T-helper 1 cell treated with Interleukin-12 subunit alpha and Interleukin-12 subunit beta and Interleukin-4 antibody, amounts not matched to agents 30 ng/mL and 1 ng/mL, for 36 hours (primary cell): ENCODE measurements around the gene URB2. TPM values are rescaled to one million over a fixed set of nuclear protein-coding genes. Genes with fewer than 3 reads are reported as not detected.

Experiments
- intact Hi-C: fragments of 100-400 bp; cut with micrococcal nuclease; formaldehyde crosslinking; loops from one replicate; pipeline ENCODE4 v1.15.1; 2024
- total RNA-seq: library from RNA; stranded (reverse); gene quantifications from 2 replicates; pipeline ENCODE4 v1.2.3, GENCODE V29; 2022

URB2 gene
- total RNA-seq, 1 donor from 2014 or later = 19.3 TPM

DNA sequence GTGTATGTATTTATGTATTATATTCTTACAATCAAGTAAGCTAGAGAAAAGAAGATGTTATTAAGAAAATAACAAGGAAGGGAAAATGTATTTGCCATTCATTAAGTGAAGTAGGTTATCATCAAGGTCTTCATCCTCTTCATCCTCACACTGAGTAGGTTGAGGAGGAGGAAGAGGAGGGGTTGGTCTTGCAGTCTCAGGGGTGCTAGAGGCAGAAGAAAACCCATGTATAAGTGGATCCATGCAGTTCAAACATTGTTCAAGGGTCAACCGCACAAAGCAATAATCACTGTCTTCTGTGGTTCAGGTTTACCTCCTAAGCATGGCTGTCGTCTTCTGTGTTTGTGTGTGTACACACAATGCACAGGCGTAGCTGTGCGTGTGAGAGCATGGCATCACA is 16.9 kb downstream of the URB2 start:
- intact Hi-C loops = no loop called here

DNA sequence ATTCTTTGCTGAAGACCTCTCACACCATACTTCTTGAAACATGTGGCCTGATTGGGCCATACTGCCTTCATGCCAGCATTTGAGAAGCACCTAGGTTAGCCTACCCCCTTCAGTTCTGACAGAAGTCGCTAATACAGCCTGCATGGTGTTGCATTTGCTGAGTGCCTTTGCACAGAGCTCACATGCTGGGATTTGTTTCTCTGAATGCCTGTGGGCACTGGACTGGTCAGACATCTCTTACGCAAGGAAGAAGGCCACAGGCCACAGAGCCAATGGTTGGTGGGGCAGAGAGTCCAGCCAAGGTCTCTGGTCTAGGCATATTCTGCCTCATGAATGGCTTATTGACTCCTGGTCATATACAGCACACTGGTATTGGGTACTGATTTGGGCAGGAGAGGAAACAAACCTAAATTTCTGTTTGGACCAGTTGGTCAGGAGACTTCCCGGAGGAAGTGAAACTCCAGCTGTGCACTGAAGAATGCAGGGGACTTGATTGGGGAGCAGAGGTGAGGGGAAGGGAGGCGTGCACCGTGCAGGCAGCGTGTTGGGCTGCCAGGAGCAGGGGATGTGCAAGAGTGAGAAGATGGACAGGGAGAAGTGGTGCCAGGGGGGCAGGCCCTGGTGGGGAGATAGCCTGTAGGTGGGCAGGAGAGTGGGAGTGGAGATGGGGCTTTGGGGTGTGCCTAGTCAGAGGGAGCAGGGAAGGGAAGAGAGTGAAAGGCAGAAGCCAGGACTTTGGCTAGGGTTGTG is 18.1 kb downstream of the URB2 start:
- intact Hi-C loops = no loop called here

DNA sequence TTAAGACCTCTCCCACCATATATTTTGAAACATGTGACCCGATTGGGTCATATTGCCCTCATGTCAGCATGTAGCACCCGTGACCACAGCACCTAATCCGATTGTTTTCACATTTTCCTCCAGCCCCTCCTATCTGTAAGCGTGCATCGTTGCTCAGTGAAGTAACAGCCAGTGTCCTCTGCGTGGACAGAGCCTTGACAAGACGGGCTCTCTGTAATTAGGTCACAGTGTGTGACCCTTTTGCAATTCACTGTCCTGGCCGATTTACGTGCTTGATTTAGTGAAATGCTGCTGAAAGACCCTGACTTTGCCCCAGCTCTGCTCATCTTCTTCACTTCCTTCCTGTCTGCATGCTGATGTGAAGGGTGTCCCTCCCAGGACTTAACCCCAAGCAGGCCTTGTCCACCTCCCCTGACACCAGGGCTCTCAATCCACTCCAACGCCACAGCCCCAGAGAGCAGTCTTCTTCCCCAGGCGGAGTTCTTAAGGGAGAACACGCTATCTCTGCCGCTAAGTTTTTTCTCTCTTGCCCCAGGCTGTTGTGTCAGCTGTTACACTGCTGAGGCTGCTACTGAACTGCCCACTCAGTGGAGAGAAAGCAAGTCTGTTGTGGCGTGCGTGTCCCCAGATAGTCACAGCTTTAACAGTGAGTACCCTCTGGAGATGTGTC is 19.4 kb downstream of the URB2 start:
- intact Hi-C loops = no loop called here

DNA sequence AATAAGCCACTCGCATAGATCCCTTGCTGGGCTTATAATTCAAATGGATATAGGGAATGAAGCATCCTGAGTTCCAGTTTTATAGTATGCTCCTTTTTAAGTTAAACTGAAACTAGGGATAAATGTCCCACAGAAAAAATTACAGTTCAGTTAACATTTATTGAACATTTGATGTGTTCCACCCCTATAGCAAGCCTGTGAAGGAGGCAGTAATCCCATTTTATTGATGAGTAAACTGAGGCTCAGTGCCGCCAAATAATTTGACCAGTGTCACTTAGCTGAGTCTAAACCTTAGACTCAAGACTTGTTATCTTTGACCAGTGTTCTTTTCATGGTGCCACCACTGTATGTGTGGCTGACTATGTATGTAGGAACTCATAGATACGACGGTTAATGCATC is 22.4 kb downstream of the URB2 start:
- intact Hi-C loops = no loop called here

DNA sequence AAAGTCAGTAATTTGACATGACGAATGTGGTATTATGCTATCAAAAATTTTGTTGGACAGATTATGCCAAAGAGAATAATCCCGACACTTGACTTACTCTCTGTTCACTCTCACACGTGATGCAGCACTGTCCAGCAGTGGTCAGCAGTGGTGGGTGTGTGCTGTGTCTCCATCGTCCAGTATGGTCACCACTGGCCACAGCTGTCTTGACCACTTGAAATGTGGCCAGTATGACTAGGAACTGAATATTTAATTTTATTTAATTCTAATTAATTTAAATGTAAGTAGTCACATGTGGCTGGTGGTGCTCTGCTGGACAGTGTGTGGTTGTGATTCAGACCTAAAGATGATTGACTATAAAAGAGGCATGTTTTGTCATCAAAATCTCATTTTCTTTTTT is 24.0 kb downstream of the URB2 start:
- intact Hi-C loops = no loop called here

DNA sequence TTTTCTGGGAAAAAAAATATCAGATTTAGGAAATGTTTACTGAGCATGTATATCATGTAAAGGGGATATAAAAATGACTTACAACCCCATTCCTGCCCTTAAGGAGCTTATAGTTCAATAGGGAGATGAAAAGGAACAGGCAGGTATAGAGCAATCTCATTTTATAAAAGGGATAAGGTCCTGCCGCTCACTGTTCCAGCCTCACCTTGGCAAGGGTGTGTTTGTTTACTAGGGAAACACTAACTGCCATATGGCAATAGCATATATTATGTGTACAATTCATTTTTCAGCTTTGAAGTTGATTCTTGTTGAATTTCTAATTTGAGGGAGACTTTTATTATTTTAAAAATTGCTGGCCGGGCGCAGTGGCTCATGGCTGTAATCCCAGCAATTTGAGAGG is 25.5 kb downstream of the URB2 start:
- intact Hi-C loops = no loop called here

DNA sequence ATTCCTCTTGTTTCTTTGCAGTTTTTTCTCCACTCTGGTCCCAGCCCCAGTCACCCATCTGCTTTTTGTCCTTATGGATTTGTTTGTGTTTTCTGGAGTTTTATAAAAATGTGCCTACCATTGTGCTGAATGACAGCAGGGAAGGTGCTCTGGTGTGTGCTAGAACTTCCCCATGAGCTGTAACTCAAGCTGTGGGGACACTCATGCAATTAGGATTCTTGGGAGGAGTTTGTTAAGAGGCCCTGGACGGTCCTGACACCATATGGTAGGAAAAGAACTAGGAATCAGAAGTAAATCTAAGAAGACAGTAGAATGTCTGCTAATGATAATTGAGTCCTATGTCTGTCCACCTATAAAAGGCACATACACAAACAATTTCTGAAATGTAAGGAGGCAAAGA is 27.4 kb downstream of the URB2 start:
- intact Hi-C loops = no loop called here

DNA sequence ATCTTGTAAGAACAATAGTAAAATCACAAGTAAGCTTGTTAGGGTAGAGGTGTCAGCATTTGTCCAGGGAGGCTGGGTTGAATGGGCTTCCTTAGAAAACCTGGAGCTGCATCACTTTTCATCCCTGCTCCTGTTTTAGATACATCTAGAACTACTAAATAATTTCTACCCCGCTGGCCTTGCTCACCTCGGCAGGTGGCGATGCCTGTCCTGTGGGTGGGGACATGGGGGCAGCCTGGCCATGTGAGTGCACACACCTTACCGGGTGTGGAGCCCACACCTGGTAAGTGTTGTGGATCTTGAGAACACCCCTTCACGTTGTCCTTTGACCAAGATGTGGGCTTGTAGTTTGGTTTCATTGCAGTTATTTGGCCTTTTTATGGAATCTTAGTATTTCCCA is 29.7 kb downstream of the URB2 start:
- intact Hi-C loops = no loop called here

DNA sequence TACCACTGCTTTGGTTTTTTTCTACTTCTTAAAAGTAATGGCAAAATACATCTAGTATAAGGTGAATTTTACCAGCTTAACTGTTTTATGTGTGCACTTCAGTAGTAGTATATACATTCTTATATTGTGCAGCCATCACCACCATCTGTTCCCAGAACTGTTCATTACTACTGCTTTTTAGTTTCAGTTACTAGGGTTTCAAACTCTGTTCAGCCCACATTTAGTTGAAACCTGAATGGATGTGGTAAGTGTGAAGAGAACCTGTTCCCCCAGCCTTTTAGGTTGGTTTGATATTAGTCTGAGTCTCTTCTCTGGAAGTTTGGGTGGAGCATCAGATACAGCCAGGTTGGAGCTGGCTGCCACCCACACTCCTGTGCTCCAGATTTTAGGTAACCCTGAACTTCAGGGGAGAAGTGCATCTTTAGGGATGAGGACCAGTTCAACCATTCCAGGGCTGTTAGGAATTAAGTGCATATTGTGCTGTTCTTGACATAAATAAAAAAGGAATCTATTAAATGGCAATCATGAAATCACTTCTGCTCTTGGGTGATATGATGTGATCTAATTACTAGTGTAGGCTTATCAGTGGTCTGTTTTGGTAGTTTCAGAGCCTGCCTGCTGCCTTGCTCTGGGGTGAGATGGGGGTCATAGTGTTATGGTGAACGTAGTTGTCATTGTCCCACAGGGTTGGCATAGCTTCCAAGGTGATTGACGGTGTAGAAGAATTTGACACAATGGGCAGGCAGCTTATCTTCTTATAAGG is 32.1 kb downstream of the URB2 start:
- intact Hi-C loops = no loop called here

DNA sequence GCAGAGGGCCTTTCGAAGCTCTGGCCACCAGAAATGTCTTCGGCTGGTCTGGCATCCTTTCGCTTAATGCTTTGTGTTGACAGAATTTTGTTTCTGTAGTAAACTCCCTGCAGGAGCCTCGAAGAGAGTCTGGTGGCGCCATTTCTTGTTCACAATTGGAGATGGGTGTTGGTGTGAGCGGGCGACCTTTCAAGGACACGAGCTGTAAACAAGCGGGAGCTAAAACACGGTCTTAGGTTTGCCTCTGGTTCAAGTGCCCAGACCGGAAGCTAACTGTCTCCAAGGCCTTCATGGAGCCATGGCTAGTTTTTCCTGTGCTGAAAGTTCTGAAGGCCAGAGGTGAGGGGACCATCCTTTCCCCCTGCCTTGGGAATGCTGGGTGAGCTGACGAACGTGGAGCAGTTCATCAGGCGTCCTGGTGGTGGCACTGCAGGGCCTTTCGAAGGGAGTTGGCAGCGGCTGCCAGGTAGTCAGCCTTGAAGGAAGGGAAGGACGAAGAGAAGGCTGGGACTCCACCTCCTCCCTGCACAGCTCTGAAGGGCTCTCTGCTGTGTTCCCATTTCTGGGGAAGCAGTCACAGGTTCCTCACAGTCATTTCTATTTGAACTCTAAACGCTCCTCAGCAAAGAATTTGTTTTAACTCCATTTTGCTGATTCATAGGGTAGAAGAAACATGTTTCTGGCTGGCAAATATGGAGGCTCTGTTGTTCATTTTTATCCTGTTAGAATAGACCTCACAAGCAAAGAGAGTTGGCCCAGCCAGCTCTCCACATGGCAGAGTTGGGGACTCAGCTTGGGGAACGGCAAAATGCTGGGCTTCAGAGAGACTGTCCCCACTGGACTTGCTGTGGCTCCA is 35.2 kb downstream of the URB2 start:
- intact Hi-C loops = loop anchor here (1.0 to 10.0 kb wide), 8 partner anchors 196 to 1551 kb away; partner anchors contain the start of gene GALNT2

DNA sequence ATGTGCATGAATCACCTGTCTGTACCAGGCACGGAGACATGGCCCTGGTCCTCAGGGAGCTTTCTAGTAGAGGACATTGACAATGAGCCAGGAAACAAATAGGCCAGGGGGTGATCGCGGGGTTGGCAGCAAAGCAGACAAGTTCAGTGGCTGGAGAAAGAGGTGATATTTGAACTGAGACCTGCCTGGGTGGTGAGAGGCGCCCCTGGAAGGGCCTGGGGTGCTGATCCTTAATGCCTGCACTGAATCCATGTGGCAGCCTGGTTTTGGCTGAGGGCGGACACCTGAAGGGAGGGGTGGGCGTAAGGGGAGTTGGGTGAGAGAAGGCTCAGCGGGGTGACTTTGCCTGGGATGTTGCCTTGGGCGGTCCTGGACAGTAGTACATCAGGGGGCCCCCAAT is 35.9 kb downstream of the URB2 start:
- intact Hi-C loops = loop anchor here (1.0 to 10.0 kb wide), 8 partner anchors 195 to 1550 kb away; partner anchors contain the start of gene GALNT2

DNA sequence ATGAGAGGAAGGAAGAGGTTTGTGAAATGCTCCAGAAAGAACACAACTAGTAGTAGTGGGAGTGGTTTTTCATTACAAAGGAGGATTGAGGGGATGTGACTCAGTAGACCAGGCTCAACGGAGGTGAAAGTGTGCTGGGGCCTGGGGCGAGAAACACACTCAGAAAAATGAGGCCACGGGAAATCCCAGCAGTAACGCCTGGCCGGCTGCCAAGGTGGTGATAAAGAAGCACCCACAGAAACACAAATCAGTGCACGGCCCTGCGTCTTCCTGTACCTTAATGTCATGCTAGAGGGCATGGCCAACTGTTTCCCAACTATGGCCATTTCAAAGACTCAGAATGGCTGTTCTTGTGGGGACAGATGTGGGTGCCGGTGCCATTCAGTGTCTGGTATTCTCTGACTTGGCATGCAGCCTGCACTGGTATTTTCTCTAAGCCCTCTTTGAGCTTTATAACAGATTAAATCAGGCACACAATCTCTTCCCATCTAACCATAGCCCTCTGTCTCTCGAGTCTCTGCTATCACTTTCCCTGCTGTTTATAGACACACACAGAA is 38.2 kb downstream of the URB2 start:
- intact Hi-C loops = loop anchor here (5.0 to 10.0 kb wide), 3 partner anchors 193 to 1548 kb away; no protein-coding TSS in a partner anchor

DNA sequence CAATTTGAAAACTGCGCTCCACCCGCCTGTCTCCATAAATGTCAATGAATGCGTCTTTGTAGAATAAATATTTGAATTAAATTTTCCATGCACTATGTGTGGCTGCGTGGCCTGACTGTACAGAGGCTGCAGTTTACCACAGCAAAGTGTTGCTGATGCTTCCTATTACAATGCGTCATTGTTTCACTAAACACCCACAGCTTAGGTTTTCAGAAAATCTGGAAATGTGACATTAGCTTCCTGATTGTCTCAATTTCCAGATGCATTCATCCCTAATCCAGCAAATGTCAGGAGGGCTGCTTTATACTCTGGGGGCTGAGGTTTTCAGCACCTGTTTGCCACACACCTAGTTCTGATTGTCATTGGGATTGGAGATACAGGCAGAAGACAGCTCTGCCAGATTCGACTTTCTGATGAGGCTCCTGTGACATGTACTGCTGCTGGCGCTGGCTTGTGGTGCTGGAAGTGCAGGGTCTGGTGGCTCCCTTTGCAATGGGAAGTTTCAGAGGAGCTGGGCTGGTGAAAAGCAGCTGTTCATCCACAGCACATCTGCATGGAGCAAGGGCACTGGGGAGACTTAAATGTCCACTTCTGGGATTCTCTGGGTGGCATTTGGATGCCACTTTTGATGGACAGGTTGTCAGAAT is 40.0 kb downstream of the URB2 start:
- intact Hi-C loops = loop anchor here (10.0 kb wide), 1 partner anchor 299 kb away; no protein-coding TSS in a partner anchor

DNA sequence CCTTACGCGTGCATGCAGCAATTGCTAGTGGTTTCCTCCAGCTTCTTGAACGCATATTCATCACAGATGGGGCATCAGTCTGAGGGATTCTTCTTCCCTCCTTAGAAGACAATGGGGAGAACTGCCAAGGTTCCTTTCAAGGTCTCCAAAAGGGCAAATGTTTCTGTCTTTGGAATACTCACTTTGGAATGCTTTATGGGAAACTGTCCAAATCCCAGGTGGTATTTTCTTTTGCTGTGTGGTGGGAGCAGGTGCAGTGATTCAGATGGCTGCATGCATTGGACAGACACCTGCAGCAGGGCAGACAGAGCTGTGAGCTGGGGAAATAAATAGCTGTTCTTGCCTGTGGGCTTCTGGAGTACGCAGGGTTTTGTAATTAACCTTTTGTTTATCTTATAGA is 40.5 kb downstream of the URB2 start:
- intact Hi-C loops = loop anchor here (10.0 kb wide), 1 partner anchor 298 kb away; no protein-coding TSS in a partner anchor

DNA sequence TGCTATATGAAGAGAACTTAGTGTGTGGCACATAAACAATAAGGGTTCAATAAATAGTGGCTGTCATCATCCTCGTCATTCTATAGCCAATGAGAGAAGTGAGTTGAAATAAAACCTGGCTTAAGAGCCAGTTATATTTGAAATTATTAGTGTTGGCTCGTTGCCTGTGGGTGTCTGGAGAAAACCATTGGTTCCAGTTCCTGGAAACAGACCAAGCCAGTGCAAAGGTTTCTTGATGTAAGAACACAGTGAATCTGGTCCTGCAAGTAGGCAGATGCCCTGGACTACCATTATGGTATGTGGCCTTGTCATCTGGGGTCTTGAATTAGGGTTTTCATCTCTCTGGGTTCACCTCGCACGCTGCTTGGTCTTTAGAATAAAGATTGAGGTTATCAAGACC is 43.3 kb downstream of the URB2 start:
- intact Hi-C loops = loop anchor here (10.0 kb wide), 1 partner anchor 295 kb away; no protein-coding TSS in a partner anchor

DNA sequence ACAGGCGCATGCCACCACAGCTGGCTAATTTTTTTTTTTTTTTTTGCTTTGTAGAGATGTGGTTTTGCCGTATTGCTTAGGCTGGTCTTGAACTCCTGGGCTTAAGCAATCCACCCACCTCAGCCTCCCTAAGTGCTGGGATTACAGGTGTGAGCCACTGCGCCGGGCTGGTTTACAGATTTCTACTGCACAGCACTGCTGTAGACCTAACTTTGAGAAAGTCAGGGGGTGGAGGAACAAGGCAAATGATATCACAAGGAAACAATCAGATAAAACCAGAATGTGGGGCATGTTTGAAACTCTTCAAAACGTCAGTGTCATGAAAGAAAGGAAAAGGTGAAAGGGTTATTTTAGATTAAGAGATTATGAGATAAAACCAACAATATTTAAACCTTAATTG is 45.3 kb downstream of the URB2 start:
- intact Hi-C loops = no loop called here

DNA sequence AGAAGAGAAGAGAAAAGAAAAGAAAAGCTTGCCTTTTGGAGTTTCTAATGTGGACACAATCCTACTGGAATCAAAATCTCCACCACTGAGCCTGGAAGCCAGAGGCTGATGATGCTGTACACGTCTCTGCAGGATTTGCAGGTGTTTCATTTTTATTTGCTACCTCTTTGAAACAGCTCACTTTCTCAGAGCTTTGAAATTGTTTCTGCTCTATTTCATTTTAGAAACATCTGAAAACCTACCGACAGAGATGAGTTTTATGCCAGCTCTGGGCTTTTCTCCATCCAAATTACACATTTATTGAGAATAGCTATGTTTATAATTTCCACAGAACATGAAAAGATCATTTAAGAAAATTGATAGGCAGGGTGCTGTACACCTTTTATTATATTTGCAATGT is 46.2 kb downstream of the URB2 start:
- intact Hi-C loops = no loop called here

DNA sequence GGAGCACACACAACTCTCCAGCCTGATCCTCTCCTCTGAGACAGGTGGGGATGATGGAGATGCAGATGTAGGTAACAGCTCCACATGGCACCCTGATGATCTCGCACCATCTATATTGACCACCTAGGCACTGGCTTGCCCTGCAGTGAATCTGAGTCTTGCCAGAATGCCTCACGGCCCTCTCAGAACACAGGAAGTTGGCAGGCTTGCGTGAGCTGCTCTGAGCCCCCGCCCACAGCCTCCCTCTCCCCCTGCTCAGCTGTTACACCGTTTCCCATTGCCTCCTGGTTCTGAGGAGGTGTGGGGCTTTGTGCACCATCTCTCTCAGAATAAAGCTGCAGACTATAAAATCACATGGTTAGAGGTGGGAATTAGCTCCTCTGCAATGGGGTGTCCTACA is 48.0 kb downstream of the URB2 start:
- intact Hi-C loops = no loop called here

DNA sequence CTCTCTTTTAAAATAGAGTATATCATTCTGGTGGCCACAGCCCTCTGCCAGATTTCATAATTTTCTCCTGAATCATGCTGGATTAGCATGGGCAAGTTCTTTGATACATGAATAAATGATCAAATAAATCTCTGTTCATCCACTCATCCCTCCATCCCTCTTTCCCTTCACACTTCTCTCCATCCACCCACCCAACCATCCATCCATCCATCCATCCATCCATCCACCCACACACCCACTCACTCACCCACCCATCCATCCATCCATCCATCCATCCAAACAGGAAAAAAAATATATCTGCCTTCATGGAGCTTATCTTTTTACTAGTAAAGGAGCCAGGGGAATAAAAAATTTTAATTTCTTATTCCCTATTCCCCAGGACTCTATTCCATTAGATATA is 49.3 kb downstream of the URB2 start:
- intact Hi-C loops = no loop called here

DNA sequence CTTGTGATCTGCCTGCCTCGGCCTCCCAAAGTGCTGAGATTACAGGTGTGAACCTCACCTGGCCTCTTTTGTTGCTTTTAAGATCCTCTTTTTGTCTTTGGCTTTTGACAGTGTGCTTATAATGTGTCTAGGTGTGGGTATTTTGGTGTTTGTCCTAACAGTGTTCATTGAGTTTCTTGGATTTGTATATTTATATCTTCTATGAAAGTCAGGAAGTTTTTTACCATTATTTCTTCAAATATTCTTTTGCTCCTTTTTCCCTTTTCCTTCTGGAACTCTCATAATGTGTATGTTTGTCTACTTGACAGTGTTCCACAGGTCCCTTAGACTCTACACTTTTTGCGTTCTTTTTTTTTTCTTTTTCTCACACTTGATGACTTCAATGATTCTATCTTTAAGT is 59.1 kb downstream of the URB2 start:
- intact Hi-C loops = no loop called here
